ENCODE measurements around the gene DNAH9.

The DNAH9 gene

GRCh38 chr17:11598274-11599221 is at the start of gene DNAH9:
Gene DNAH9 (plus strand): TSS chr17:11598470. CDS start chr17:11598499, 29 bp downstream.
- DNase-seq (ENCODE audit: extremely low read depth, low read depth): no peak
- no peak for TF ChIP-seq CTCF (IDR thresholded peaks at IDR 0.05; ENCODE audit: low read depth, low read length)

- DNase-seq (ENCODE audit: extremely low read depth, low read depth): no peak
- TF ChIP-seq CTCF (IDR thresholded peaks at IDR 0.05; ENCODE audit: low read depth, low read length): no peak
Measured at GRCh38 chr17:11550431-11550830, 47.8 kb upstream of the DNAH9 start.

GRCh38 chr17:11551442-11551841 is 46.8 kb upstream of the DNAH9 start:
- DNase-seq (ENCODE audit: extremely low read depth, low read depth): no peak
- TF ChIP-seq CTCF (IDR thresholded peaks at IDR 0.05; ENCODE audit: low read depth, low read length): no peak

- no peak for TF ChIP-seq CTCF (IDR thresholded peaks at IDR 0.05; ENCODE audit: low read depth, low read length)
- no peak for DNase-seq (ENCODE audit: extremely low read depth, low read depth)
Measured at GRCh38 chr17:11553135-11553534, 45.1 kb upstream of the DNAH9 start.

GRCh38 chr17:11554042-11554441 is 44.2 kb upstream of the DNAH9 start:
- no peak for DNase-seq (ENCODE audit: extremely low read depth, low read depth)
- no peak for TF ChIP-seq CTCF (IDR thresholded peaks at IDR 0.05; ENCODE audit: low read depth, low read length)

GRCh38 chr17:11554542-11554941 is 43.7 kb upstream of the DNAH9 start:
- no peak for TF ChIP-seq CTCF (IDR thresholded peaks at IDR 0.05; ENCODE audit: low read depth, low read length)
- no peak for DNase-seq (ENCODE audit: extremely low read depth, low read depth)

- DNase-seq (ENCODE audit: extremely low read depth, low read depth): no peak
- no peak for TF ChIP-seq CTCF (IDR thresholded peaks at IDR 0.05; ENCODE audit: low read depth, low read length)
Measured at GRCh38 chr17:11555530-11555929, 42.7 kb upstream of the DNAH9 start.

Data from AG09319 (cell line).